Measurements from ENCODE around the gene ZNF516.

ZNF516 gene

DNA sequence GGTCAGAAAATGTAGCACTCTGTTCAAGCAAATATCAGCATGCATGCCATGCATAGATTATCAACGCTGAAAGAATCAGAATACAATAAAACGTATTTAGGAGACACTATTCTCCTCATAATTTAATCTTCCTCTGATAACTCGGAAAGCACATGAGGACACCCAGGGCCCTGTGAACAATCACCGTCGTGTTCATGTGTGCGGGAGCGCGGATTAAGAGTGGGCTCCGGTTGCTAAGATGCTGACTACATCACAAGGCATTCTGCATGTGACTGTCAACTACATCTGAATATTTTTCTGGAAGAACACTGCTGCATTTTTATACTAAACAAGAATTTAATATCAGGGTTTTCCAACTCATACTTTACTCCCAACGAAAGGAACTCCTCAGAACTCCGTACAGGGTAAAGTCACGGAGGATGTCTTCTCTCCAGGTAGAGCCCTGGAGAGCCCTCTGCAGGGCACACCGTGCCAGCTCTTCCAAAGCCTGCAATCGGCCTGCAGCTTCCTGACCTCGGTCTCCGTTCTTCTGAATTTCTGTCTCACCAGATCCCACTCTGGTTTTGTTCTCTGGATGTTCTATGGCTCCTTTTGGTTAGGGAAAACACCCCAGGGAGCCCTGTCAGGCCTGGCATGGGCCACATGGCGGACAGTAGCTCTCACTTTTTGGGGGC lies 59.6 kb downstream of the ZNF516 start:
- in situ Hi-C loops (cut with MboI; ENCODE audit: low sequenced_read_pairs, unreplicated experiment), result no loop called here
- no peak for DNase-seq (ENCODE audit: low spot score)
- TF ChIP-seq, protein P1, sequence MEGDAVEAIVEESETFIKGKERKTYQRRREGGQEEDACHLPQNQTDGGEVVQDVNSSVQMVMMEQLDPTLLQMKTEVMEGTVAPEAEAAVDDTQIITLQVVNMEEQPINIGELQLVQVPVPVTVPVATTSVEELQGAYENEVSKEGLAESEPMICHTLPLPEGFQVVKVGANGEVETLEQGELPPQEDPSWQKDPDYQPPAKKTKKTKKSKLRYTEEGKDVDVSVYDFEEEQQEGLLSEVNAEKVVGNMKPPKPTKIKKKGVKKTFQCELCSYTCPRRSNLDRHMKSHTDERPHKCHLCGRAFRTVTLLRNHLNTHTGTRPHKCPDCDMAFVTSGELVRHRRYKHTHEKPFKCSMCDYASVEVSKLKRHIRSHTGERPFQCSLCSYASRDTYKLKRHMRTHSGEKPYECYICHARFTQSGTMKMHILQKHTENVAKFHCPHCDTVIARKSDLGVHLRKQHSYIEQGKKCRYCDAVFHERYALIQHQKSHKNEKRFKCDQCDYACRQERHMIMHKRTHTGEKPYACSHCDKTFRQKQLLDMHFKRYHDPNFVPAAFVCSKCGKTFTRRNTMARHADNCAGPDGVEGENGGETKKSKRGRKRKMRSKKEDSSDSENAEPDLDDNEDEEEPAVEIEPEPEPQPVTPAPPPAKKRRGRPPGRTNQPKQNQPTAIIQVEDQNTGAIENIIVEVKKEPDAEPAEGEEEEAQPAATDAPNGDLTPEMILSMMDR (IDR thresholded peaks at IDR 0.05; ENCODE audit: borderline replicate concordance, control extremely low read depth, extremely low read depth, insufficient read depth, missing control alignments), result no peak

DNA sequence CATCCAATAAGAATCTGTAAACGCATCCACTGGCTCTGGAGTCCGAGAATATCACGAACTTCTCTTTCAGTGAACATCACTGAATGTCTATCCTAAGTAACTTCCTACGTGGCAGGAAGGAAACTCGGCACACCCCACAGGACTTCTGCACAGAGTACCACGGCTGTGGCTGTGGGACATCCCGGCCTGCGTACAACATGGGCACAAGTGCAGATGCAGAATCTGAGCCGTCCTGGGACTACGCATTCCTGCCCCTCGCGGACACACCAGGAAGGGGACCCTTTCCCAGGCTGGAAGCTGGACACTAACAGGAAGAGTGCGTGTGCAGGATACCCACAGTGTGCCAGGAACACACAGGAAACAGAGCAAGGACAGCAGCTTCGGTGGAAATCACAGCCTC lies 60.6 kb downstream of the ZNF516 start:
- DNase-seq (ENCODE audit: low spot score), result no peak
- in situ Hi-C loops (cut with MboI; ENCODE audit: low sequenced_read_pairs, unreplicated experiment), result no loop called here
- TF ChIP-seq, protein P1 (IDR thresholded peaks at IDR 0.05; ENCODE audit: borderline replicate concordance, control extremely low read depth, extremely low read depth, insufficient read depth, missing control alignments), result no peak

DNA sequence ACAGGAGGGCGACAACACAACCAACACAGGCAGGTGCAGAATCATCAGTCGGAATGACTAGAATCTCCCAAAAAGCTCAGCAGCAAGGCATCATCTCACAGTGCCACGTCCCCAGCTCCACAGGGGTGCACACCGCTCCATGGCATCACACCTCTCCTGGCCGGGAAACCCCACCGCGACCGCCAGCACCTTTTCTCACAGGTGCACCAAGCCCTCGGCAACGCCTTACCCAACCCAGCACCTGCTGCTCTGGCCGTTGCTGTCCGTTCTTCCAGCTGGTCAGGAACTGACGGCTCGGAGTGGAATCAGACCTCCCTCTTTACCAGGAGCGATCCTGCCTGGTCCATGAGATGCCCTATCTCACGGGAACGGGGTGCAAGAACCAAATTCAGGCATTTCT lies 61.3 kb downstream of the ZNF516 start:
- in situ Hi-C loops (cut with MboI; ENCODE audit: low sequenced_read_pairs, unreplicated experiment), result no loop called here
- TF ChIP-seq, protein P1 (IDR thresholded peaks at IDR 0.05; ENCODE audit: borderline replicate concordance, control extremely low read depth, extremely low read depth, insufficient read depth, missing control alignments), result no peak
- DNase-seq (ENCODE audit: low spot score), result no peak

DNA sequence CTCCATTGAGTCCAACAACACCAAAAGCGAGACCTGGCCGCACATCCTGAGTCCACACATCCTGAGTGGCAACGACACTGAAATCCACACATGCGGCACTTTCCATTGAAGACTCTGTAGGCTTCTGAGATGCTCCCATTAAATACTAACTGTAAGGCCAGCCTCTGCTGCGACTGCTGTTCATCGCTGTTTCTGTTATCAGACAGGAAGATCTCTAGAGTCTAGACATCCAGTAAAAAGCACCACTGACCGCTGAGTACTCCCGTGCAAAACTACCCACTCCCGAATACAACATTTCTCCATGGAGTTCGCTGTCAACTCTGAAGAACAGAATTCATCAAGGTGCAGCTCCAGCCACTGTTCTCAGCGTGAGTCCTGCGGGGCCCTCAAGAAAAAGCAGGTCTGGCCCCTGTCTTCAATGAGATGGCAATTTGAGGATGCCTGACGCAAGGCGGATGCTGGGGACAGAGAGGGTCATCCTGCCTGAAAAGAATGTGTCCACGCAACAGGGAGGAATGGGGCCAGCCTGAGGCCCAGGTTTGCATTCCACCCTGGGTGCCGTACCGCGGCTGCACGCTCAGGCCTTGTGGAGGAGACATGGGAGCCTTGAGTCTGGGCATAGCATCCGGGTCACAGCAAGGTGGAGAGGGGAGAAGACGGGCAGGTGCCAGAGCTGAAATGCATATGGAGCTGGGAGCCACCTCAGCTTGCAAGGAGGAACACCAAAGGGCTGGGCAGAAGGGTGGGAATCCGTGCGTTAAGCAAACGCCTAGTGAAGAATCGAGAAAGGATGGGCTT lies 61.9 kb downstream of the ZNF516 start:
- in situ Hi-C loops (cut with MboI; ENCODE audit: low sequenced_read_pairs, unreplicated experiment), result no loop called here
- TF ChIP-seq, protein P1 (IDR thresholded peaks at IDR 0.05; ENCODE audit: borderline replicate concordance, control extremely low read depth, extremely low read depth, insufficient read depth, missing control alignments), result no peak
- no peak for DNase-seq (ENCODE audit: low spot score)

- TF ChIP-seq, protein P1 (IDR thresholded peaks at IDR 0.05; ENCODE audit: borderline replicate concordance, control extremely low read depth, extremely low read depth, insufficient read depth, missing control alignments), result no peak
- DNase-seq (ENCODE audit: low spot score), result no peak
- in situ Hi-C loops (cut with MboI; ENCODE audit: low sequenced_read_pairs, unreplicated experiment), result no loop called here
These were observed 62.7 kb downstream of the ZNF516 start for GRCh38 chr18:76432274-76432755.

GRCh38 chr18:76431437-76432273 lies 63.4 kb downstream of the ZNF516 start:
- DNase-seq (ENCODE audit: low spot score), result no peak
- TF ChIP-seq, protein P1 (IDR thresholded peaks at IDR 0.05; ENCODE audit: borderline replicate concordance, control extremely low read depth, extremely low read depth, insufficient read depth, missing control alignments), result no peak
- in situ Hi-C loops (cut with MboI; ENCODE audit: low sequenced_read_pairs, unreplicated experiment), result no loop called here
